Adrenal gland (tissue), 12 donors: Measurements from ENCODE around the gene ATOH8. TPM values are rescaled to one million over a fixed set of nuclear protein-coding genes. Genes with fewer than 3 reads are reported as not detected.

Experiments
- DNase-seq, 7 donors: peaks; one replicate each; pipeline ENCODE4 v3.0.0-alpha.2; 2019 to 2020
- H3K27ac ChIP-seq, 5 donors: fragments of 200-600 bp; sonication (generic) in 4 of 5; 1 replicate in 3 of 5; 2 replicates in 2 of 5; pipeline versions ENCODE4 v1.5.1 to v1.8.0; 2016 to 2020; ENCODE audit warnings: mild to moderate bottlenecking in 1 of 5
- H3K27me3 ChIP-seq: fragments of 200-600 bp; 2 replicates; pipeline ENCODE4 v1.8.0; 2021
- H3K36me3 ChIP-seq, 2 donors: fragments of 200-600 bp; replicated peaks in 1 of 2; 1 replicate in 1 of 2; 2 replicates in 1 of 2; pipeline versions ENCODE4 v1.5.1 to v1.8.0; 2018 to 2022
- H3K4me1 ChIP-seq, 2 donors: fragments of 200-600 bp; replicated peaks in 1 of 2; 1 replicate in 1 of 2; 2 replicates in 1 of 2; pipeline versions ENCODE4 v1.5.1 to v1.8.0; 2018 to 2021
- H3K4me3 ChIP-seq, 4 donors: fragments of 200-600 bp; sonication (generic) in 3 of 4; one replicate each; pipeline ENCODE4 v1.5.1; 2016 to 2018
- H3K9me3 ChIP-seq, 3 donors: fragments of 200-600 bp; sonication (generic) in 1 of 3; replicated peaks in 1 of 3; 1 replicate in 2 of 3; 2 replicates in 1 of 3; pipeline versions ENCODE4 v1.5.1 to v1.8.0; 2016 to 2021
- CTCF ChIP-seq, 6 experiments: fragments of 450-650 bp in 4 of 6; fragments of 200-600 bp in 2 of 6; sonication (generic) in 1 of 6; IDR thresholded peaks; 1 replicate in 5 of 6; 2 replicates in 1 of 6; pipeline versions ENCODE4 v1.5.1 to v1.8.0; 2016 to 2021; ENCODE audit warnings: antibody characterized with exemption in 6 of 6, mild to moderate bottlenecking in 2 of 6, moderate library complexity in 1 of 6
- POLR2A ChIP-seq, 2 donors: fragments of 450-650 bp; IDR thresholded peaks; one replicate each; pipeline ENCODE4 v1.6.1; 2017; ENCODE audit warnings: antibody characterized with exemption in 2 of 2, mild to moderate bottlenecking in 2 of 2, moderate library complexity in 1 of 2
- WGBS, 4 donors: extraction: QIAGEN DNeasy Blood & Tissue Kit in 2 of 4; methylation state at CpG; one replicate each; pipeline versions ENCODE4 v1.1.5 to v1.1.7; 2013 to 2017; 5-methylcytosine and 5-hydroxymethylcytosine counted together
- intact Hi-C, 2 donors: fragments of 100-400 bp; cut with DNase I; formaldehyde crosslinking; loops; one replicate each; pipeline versions ENCODE4 v1.14.1 to v1.15.0; 2022 to 2023
- polyA plus RNA-seq, 3 donors: library from polyadenylated mRNA; stranded (reverse); fragments of 200-250 nt in 2 of 3; fragments of 350-450 nt in 1 of 3; fragmentation: Illumina TruSeq in 1 of 3; extraction: RNeasy Lipid Tissue Mini Kit (QIAGEN cat#74804) in 1 of 3; gene quantifications; one replicate each; pipeline ENCODE4 v1.2.3, GENCODE V29; 2013 to 2014
- total RNA-seq, 9 donors: library from RNA; depleted of rRNA in 4 of 9; stranded (reverse); fragments of >200 nt in 4 of 9; fragments of 120-200 nt in 1 of 9; fragmentation: NEBNext Ultra II Directional in 1 of 9; extraction: Animal tissue kit (Norgen Biotek cat#: 25700) in 1 of 9; gene quantifications; one replicate each; pipeline versions ENCODE4 v1.1.0 to v1.2.4, GENCODE V29; 2013 to 2023
- donor health status: healthy with polysubstance abuse.
- donor health status: Bipolar disorder and iron deficiency.
- donor health status: DM: yes; HTN: yes; CAD: no.
- donor health status: DM: no; HTN: no; CAD: no.
- donor health status: DM: no; HTN: no; CAD: no.
- donor health status: DM: yes; HTN: yes; CAD: no.

Gene ATOH8
- total and polyA plus RNA-seq, 12 donors: 0.88 to 44.0 (median 6.0) TPM

DNA sequence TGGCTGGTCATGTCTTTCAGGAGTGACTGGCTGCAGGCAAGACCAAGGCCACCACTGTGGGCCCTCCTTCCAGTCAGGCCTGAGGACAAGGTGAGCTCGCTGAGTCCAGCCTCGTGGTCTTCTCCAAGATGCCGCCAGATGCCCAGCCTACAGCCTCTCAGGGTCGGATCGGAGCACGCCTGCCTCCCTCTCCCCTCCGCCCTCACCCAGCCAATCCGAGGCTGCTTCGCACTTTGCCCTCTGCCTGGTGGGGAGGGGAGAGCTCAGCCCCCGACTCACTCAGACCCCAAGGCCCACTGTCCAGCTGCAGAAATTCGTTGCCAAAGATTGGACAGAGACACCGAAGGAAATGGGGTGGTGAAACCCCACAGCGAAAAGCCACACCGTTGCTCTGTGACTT, 33.1 kb downstream of the ATOH8 start:
- no peaks in the 10 kb centered on the region for H3K36me3 ChIP-seq
- intact Hi-C loops: no loop called here
- no peaks in the 10 kb centered on the region for H3K9me3 ChIP-seq
- no peak overlapping the region for H3K4me3 ChIP-seq
- WGBS, 4 donors: 85 to 92% (median 88%) methylated on average over 13 to 14 of the region's 14 CpGs
- H3K27ac ChIP-seq: no peak overlapping the region
- TF ChIP-seq POLR2A (IDR thresholded peaks at IDR 0.05): no peak
- TF ChIP-seq CTCF (IDR thresholded peaks at IDR 0.05): no peak
- DNase-seq: no peak
- H3K4me1 ChIP-seq: peaks cover 0 to 2% of the 10 kb centered on the region in 2 donors
- H3K27me3 ChIP-seq: no peaks in the 10 kb centered on the region

- 82 to 93% (median 87%) methylated on average over 8 of the region's 8 CpGs for WGBS, 4 donors
- H3K36me3 ChIP-seq: no peaks in the 10 kb centered on the region
- H3K4me1 ChIP-seq: peaks cover 4 to 8% of the 10 kb centered on the region in 2 donors
- TF ChIP-seq CTCF (IDR thresholded peaks at IDR 0.05) (no peak), POLR2A (IDR thresholded peaks at IDR 0.05) (no peak)
- no peak for DNase-seq
- H3K4me3 ChIP-seq: no peak overlapping the region
- no peaks in the 10 kb centered on the region for H3K27me3 ChIP-seq
- H3K9me3 ChIP-seq: no peaks in the 10 kb centered on the region
- intact Hi-C loops: no loop called here
- no peak overlapping the region for H3K27ac ChIP-seq
Observed at GRCh38 chr2:85787282-85787980, 33.6 kb downstream of the ATOH8 start.

DNA sequence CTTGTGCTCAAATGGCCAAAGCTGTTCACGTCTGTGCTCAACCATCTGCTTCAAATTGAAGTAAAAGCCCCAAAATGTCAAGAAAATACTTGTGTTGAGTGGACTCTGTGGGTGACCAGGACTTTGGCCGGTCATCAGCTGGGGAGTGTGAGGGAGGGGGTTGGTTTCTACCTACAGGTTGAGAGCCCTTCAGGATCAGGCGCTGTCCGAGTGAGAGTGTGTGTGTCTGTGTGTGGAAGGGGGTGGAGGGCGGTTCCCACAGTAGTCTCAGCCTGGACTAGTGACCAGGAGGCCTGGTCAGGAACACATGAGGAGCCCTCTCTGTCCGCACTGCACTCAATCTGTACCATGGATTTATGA, 34.2 kb downstream of the ATOH8 start:
- peaks cover 10 to 13% of the 10 kb centered on the region in 2 donors for H3K4me1 ChIP-seq
- intact Hi-C loops: no loop called here
- H3K9me3 ChIP-seq: no peaks in the 10 kb centered on the region
- 89 to 98% (median 94%) methylated on average over 6 of the region's 6 CpGs for WGBS, 4 donors
- no peak for DNase-seq
- TF ChIP-seq CTCF (IDR thresholded peaks at IDR 0.05) (no peak), POLR2A (IDR thresholded peaks at IDR 0.05) (no peak)
- H3K4me3 ChIP-seq: no peak overlapping the region
- H3K27me3 ChIP-seq: no peaks in the 10 kb centered on the region
- no peak overlapping the region for H3K27ac ChIP-seq
- no peaks in the 10 kb centered on the region for H3K36me3 ChIP-seq

GRCh38 chr2:85788603-85789002, 34.8 kb downstream of the ATOH8 start:
- WGBS, 4 donors: 73 to 86% (median 83%) methylated on average over 2 to 3 of the region's 3 CpGs
- H3K27ac ChIP-seq: no peak overlapping the region
- no peaks in the 10 kb centered on the region for H3K36me3 ChIP-seq
- H3K4me1 ChIP-seq: peaks cover 12 to 15% of the 10 kb centered on the region in 2 donors
- TF ChIP-seq CTCF (IDR thresholded peaks at IDR 0.05) (no peak), POLR2A (IDR thresholded peaks at IDR 0.05) (no peak)
- H3K4me3 ChIP-seq: no peak overlapping the region
- no peaks in the 10 kb centered on the region for H3K9me3 ChIP-seq
- DNase-seq: no peak
- intact Hi-C loops: no loop called here
- H3K27me3 ChIP-seq: no peaks in the 10 kb centered on the region
